ENCODE data around the gene SP3.

SP3 gene

DNA sequence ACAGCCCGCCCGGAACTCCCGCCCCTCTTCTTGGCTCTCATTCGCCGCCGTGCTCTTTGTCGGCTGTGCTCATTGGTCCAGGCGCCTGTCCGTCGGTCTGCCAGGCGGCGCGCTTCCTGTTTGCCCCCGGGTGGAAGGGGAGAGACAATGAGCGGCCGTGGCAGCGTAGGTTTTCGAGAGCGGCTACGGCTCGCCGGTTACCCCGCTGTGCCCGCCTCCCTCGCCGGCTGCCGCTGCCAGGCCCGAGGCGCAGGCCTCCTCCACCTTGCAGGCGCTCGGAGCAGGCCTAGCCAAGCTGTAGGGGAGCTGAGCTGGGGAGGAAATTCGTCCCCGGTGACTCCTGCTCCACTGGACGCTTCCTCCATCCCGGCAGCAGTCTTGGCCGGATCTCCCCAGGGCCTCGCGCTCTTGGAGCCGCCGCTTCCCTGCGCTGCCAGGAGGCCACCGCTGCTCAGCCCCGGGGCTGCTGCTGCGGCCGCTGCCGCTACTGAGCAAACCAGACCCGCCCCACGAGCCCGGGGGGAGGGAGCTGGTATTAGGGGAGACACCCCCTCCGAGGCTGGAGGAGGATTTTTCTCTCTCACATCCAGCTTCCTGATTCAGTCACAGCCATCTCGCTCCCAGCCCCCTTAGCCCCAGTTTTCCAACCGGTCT, at the start of gene SP3:
Gene SP3, minus strand, starts transcription at position 2 of the 654 bp plus-strand sequence. CDS start 202 bp downstream, outside the sequence.
- FAIRE-seq: peak; percentile 68

DNA sequence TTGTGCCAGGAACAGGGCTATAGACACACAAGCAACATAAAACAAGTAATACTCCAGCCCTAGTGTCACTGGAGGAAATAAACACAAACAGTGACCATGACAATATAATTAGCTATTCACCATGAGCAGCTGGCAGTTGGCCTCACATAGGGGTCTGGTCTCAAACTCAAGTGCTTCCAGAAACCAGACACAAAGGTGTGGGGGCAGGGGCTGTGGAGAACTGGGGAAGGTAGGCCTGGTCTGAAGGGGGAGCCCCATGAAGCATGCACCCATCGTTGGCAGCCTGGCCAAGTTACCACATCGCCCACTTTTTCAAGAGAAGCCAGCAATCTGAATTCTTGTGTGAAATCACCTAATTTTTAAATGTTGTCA, 49.5 kb upstream of the SP3 start:
- no peak for FAIRE-seq

GRCh38 chr2:174014011-174014698, 49.0 kb upstream of the SP3 start:
- no peak for FAIRE-seq

DNA sequence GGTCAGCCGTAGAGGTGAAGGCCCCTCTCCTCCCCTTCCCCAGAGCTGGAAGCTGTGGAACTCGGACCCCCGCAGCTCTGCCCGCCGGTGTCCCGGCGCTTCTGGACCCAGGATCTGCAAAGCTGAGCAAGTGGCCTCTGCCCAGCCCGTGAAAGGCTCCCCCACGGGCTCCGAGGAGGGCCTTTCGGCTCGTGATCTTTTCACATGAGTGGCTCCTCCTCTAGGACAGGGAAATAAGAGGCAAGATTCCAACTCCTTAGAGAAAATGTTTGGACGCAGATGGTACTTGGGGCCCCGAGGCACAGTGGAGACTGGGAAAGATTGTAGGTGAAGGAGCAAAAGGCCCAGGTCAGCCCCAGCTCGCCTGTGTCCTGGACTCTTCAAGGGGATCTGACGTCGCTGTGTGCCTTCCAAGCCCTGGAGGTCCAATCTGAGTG, 48.2 kb upstream of the SP3 start:
- no peak for FAIRE-seq

GRCh38 chr2:174012347-174013314, 47.5 kb upstream of the SP3 start:
- FAIRE-seq: no peak

GRCh38 chr2:174011796-174012195, 46.6 kb upstream of the SP3 start:
- no peak for FAIRE-seq

- FAIRE-seq: no peak
Measured at GRCh38 chr2:174011173-174011572, 46.0 kb upstream of the SP3 start.

- no peak for FAIRE-seq
Measured at GRCh38 chr2:174009488-174010223, 44.5 kb upstream of the SP3 start.

- FAIRE-seq: no peak
Measured at GRCh38 chr2:174008720-174009119, 43.5 kb upstream of the SP3 start.

GRCh38 chr2:174007010-174007409, 41.8 kb upstream of the SP3 start:
- no peak for FAIRE-seq

- FAIRE-seq: no peak
Measured at GRCh38 chr2:174005801-174006419, 40.7 kb upstream of the SP3 start.

DNA sequence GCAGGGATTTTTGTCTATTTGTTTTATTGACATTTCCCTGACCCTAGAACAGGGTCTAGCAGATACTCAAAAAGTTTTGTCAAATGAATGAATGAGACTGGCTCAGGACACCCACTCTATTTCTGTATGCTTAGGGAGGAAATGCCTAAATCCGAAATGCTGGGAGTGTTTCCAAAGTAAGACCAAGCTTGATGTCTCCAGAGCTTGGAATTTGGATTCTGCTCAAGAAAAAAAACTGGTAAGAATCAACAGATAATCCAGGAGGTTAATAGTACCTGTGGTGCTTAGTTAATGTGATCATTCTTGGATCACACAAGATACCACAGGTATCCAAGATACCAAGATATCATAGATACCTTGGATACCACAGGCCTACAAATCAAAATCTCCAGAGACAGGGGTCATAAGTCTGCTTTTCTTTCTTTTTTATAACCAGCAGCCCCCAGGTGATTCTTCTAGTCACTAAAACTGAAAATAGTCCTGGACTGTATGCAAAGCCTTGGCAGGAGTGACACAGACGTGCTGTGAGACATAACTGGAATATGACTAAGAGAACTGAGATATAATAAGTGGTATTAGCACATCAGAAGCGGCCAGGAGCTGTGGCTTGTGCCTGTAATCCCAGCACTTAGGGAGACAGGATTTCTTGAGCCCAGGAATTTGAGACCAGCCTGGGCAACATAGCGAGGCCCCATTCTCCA, 39.9 kb upstream of the SP3 start:
- FAIRE-seq: no peak

DNA sequence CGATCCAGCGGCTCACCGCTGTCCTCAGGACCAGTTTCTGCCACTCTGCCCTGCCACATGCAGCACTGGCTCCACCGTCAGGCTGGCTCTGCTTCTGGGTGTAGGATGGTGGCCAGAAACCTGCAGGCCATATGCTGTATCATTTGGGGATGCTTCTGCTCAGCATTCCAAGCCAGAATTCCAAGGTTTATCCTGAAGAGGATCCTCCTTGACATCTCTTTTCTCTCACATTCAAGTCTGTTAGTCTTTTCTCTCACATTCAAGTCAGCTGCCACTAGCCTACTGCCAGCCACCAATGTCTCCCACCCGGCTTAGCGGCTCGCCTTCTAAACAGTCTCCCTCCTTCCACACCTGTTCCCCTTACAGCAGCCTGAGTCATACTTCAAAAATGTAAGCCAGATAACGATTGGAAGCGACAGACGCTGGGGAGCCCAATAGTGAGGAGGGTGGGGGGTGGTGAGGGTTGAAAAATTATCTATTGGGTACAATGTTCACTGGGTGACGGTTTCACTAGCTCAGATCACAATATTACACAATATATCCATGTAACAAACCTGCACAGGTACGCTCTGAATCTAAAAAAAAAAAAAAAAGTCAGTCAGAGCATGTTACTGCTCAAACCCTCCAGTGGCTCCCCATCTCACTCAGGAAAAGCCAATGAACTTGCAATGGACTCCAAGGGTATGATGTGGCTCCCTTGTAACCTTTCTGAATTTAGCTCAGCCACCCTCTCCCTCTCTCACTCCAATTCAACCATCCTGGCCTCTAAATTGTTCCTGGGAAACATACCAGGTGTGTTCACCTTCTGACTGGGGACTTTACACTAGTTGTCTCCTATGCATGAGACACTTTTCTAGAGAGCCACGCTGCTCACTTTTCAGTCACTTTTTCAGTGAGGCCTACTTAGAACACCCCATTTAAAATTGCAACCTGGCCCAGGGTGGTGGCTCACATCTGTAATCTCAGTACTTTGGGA, 38.8 kb upstream of the SP3 start:
- no peak for FAIRE-seq

DNA sequence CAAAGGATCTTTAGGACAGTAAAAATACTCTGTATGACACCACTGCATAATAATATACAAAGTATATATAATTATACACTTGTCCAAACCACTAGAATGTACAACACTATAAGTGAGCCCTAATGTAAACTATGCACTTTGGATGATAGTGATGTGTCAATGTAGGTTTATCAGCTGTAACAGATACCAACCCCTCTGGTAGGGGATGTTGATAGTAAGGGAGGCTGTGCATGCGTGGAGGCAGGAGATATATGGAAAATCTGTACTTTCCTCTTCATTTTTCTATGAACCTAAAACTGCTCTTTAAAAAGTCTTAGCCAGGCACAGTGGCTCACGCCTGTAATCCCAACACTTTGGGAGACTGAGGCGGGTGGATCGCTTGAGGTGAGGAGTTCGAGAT, 37.5 kb upstream of the SP3 start:
- FAIRE-seq: no peak

DNA sequence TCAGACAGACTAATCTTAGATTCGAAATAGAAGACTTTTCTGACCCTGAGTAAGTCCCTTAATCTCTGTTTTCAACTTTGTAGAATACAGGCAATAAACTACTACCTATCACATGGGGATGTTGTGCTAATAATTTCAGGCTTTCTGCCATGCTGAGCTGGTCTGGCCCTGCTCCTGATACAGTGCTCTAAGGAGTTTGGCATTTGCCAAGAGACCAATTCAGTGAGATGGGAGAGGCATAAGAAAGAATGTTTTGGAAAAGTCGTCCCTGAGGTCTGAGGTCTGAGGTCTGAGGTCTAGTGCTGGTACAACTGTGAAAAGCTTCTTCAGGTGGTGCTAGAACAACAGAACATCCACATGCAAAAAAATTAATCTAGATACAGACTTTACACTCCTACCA, 35.9 kb upstream of the SP3 start:
- no peak for FAIRE-seq

- FAIRE-seq: no peak
Measured at GRCh38 chr2:173999724-174000123, 34.6 kb upstream of the SP3 start.

GRCh38 chr2:173999272-173999671, 34.1 kb upstream of the SP3 start:
- FAIRE-seq: no peak

- FAIRE-seq: no peak
Measured at GRCh38 chr2:173998386-173998785, 33.2 kb upstream of the SP3 start.

DNA sequence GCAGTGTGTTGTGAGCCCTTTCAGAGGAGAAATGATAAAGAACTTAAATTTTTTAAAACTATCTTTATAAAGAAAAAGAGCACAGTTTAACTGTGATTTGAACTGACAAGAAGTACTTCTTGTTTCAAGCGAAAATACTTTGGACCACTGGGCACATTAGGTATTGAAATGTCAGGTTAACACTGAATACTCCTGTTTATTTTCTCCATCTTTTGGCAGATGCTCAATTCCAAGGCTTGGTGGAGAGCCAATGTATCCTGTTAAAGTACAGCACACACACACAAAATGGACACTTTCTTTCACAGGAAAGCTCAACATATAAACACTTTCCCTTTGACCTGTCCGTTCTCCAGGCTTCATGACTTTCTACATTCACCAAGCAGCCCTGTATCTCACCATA, 32.6 kb upstream of the SP3 start:
- FAIRE-seq: no peak

DNA sequence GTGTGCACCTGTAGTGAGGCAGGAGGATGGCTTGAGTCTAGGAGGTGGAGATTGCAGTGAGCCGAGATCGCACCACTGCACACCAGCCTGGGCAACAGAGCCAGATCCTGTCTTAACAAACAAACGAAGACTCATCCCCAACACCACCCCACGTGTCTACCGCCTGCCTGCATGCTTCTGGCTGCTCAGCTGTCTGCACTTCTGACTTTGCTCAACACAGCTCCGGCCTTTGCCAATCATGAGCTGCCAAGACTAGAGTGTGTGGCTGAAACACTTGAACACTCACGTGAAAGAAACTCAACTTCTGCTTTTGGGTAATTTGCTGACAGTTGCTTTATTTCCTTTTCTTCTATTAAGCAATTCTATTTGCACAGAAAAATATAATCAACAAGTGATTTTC, 32.1 kb upstream of the SP3 start:
- no peak for FAIRE-seq

GRCh38 chr2:173996766-173997165, 31.6 kb upstream of the SP3 start:
- FAIRE-seq: no peak

Measured in TTC549 (cell line).